NT2/D1 (cell line): ENCODE measurements around the gene TATDN3.

Experiments used
- SUZ12 ChIP-seq: IDR thresholded peaks from 2 replicates; pipeline ENCODE4 v1.6.1; 2011; ENCODE audit not compliant: insufficient read length, insufficient read depth; ENCODE audit errors: extremely low read depth
- ZNF274 ChIP-seq: IDR thresholded peaks from 2 replicates; pipeline ENCODE4 v1.6.1; 2011; ENCODE audit warnings: mild to moderate bottlenecking, low read depth, low read length

DNA sequence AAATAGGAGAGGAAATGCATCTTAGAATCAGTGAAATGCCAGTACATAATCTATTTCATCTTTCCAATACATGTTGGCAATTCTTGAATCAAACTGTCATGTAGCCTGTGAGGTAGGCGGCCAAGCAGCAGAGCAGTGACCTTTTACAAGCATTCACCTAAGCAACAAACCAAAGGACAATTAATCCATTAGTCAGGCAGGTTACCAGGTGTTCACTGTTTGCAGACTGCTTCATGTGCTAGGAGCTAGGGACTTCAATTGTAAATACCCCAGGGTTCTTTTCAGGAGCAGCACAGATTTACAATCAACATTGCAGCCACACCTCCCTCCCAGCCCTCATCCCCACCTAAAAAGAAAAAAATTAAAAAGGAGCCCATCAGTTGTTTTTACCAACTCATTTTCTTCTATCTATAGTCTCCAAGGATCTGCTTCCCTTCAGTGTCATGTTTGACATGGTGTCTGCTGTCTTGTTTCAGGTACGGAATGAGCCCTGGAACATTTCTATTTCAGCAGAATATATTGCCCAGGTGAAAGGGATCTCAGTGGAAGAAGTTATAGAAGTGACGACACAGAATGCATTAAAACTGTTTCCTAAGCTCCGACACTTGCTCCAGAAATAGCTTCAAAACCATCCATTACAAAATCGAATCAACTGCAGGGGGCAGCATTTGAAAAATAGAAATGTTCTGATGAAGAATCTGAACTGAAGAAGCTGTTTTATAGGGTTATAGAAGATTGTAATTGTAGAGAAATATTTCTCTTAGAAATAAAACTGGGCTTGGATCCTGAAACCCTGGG lies 23.0 kb downstream of the TATDN3 start:
- TF ChIP-seq SUZ12 (no peak), ZNF274 (no peak)
